A172 (cell line): ENCODE data around the gene BAHCC1. TPM values are rescaled to one million over a fixed set of nuclear protein-coding genes. Genes with fewer than 3 reads are reported as not detected.
"Not testable (repeated sequence)": the region's sequence is repeated elsewhere in the genome, so short reads cannot be mapped to it uniquely, and the experiment has no call there.

Source experiments
- DNase-seq: peaks from one replicate; pipeline ENCODE4 v3.0.0-alpha.2; 2015; ENCODE audit warnings: low spot score
- total RNA-seq: library from RNA; depleted of rRNA; stranded (reverse); fragments of >200 nt; shearing (Covaris generic); gene quantifications from 2 replicates; pipeline ENCODE4 v1.2.3, GENCODE V29; 2014; rRNA removed

The BAHCC1 gene
- 0.95 and 2.0 TPM in 2 replicates for total RNA-seq

GRCh38 chr17:81394921-81395599 lies at the start of gene BAHCC1:
Gene BAHCC1, plus strand, starts transcription at chr17:81395457. Its CDS starts 4,283 bp downstream, at chr17:81399740.
- DNase-seq = peak; percentile 94

DNA sequence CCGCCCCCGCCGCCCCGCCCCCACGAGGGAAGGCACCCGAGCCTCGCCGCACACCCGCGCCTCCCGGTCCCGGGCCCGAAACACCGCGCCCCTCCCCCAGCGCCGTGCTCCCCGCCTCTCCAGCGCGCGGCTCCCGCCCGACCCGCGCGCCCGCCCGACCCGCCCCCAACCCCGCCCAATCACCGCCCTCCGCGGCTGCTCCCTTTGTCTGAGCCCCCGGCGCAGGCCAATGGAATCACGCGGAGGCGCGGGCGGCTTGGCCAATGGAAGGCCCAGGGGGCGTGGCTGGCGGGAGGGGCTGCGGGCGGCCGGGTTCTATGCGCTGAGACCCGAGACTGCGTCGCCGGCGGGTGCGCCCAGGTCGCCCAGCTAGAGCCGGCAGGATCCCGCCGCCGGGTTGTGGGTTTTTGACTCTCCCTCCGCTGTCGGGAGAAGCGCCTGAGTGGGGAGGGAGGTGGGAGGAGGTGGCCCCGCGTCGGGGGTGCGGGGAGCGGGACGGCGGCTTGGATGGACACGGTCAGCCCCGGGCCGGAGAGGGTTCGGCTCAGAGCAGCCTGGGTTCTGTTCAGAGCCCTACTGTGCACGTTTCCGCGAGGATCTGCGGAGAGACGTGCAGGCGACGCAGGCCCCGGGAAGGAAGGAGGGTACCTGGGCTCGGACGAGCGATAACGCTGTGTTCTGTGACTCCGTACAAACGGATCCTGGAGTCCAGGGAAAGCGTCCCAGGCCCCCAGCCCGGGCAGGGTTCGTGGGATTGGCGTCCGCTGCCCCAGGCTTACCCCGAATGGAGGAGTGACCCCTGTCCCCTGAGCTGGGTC lies 49.0 kb upstream of the BAHCC1 start:
- DNase-seq = peak; percentile 82

DNA sequence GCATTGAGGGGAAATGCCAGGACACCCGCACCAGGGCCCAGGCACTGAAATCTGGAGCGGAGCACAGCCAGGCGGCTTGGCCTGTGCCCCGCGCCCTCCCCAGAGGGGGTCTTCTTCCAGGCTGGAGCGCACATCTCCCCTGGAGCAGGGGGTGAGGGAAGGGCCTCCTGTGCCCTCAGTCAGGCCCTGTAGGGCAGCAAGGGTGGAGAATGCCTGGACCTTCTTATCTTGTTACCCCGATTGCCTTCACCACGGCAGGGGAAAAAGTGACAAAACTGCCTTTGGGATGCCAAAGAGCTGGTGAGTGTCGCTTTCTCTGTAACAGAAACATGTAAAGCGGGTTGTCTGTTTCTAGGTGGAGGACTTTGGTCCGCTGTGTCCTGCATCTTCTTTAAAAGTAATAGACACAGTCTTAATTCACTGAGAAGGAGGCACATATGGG lies 48.3 kb upstream of the BAHCC1 start:
- no peak for DNase-seq

DNA sequence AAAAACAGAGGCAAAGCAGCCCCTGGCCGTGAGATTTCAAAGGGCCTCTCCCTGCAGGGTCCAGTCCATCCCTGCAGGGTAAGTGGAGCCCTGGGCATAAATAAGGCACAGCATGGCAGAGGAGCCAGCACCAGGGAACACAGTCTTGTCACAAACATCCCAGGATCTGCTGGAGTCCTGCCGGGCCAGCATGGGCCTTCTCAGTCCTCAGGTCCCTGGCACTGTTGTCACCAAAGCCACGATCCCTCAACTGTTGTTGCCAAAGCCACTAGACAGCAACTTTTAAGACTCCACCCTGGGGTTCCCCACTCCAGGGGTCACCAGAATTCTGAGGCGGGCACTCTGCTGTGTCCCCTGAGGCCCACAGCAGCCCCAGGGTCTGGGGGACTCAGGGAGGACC lies 47.8 kb upstream of the BAHCC1 start:
- no peak for DNase-seq

DNA sequence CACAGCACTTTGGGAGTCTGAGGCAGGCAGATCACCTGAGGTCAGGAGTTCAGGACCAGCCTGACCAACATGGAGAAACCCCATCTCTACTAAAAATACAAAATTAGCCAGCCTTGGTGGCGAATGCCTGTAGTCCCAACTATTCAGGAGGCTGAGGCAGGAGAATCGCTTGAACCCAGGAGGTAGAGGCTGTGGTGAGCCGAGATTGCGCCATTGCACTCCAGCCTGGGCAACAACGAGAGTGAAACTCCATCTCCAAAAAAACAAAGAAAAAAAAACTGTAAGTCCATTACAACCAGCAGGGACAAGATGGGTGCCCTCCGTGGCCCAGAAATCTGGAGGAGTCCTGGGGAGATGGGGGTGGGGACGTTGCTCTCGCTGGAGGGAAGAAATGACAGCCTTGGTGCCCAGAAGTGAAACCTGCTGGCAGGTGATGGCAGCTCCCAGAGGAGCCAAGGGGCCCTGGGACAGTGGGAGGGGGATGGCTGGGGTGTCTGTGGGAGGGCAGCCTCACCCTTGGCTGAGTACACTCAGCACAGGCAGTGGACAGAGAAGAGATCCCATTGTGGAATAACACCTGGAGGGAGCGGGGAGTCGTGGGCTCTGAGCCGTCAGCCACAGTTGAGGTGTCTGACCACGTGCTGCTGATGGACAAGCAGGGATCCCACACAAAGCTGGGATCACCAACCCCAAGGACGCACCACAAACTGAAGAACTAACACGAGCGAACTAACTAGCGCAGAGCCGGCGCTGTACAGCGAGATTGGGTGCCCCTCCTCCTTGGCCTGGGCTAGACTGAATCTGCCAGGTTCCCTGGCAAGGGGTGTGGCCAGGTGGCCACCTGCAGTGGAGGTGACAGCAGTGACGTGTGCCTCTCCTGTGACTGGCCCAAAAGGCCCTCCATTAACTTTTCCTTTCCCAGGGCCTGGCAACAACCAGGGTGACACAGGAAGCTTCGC lies 46.9 kb upstream of the BAHCC1 start:
- DNase-seq = no peak

GRCh38 chr17:81349397-81350319 lies 45.6 kb upstream of the BAHCC1 start:
- peak; percentile 34 for DNase-seq

- DNase-seq = no peak
These were observed 44.9 kb upstream of the BAHCC1 start for GRCh38 chr17:81350320-81350890.

DNA sequence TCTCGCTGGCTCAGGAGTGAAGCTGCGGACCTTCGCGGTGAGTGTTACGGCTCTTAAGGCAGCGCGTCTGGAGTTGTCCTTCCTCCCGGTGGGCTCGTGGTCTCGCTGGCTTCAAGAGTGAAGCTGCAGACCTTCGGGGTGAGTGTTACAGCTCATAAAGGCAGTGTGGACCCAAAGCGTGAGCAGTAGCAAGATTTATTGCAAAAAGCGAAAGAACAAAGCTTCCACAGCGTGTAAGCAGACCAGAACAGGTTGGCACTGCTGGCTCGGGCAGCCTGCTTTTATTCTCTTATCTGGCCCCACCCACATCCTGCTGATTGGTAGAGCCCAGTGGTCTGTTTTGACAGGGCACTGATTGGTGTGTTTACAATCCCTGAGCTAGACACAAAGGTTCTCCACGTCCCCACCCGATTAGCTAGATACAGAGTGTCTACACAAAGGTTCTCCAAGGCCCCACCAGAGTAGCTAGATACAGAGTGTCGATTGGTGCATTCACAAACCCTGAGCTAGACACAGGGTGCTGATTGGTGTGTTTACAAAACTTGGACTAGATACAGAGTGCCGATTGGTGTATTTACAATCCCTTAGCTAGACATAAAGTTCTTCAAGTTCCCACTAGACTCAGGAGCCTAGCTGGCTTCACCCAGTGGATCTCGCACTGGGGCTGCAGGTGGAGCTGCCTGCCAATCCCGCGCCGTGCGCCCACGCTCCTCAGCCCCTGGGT lies 43.8 kb upstream of the BAHCC1 start:
- DNase-seq = not testable (repeated sequence)

GRCh38 chr17:81352056-81352455 lies 43.2 kb upstream of the BAHCC1 start:
- DNase-seq = not testable (repeated sequence)

DNA sequence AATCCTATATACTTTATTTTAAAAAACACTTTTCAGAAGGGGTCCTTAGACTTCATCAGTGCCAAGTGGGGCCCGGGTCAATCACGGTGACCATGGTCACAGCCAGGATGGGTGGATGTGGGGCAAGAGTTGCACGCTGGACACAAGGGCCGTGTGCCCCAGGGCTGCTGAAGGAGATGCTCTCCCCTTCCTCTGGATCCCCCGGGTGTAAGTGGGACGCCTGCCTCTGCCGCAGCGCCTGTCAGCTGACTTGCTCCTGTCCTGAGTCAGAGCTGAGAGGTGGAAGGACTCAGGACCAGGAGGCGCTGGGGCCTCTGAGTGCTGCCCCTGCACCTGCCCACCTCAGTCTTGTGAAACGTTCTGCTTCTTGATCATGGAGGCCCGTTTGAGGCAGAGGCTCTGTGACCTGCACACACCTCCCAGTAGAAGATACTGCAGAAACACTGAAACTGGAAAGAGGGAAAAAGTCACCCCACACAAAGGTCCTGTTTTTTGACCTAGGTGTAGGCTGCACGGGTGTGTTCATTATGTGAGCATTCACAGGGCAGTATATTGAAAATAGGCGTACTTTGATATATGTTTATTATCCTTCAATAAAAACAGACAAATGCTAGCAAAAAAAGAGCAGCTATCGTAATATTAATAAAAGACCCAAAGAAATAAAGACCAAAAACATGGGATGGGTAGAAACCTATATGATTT lies 40.9 kb upstream of the BAHCC1 start:
- no peak for DNase-seq

GRCh38 chr17:81354954-81355347 lies 40.3 kb upstream of the BAHCC1 start:
- no peak for DNase-seq

DNA sequence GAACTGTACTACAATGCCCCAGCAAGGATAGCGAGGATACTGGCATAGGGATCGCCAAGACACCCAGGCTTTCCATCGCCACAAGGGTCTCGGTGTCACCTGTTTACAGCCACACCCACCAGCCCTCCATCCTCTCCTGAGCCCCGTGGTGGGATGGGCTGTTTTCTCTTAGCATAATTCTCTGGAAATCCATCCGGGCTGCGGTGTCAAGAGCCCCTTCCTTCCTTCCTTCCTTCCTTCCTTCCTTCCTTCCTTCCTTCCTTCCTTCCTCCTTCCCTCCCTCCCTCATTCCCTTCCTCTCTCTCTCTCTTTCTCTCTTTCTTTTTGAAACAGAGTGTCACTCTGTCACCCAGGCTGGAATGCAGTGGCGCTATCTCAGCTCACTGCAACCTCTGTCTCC lies 36.0 kb upstream of the BAHCC1 start:
- DNase-seq = no peak

DNA sequence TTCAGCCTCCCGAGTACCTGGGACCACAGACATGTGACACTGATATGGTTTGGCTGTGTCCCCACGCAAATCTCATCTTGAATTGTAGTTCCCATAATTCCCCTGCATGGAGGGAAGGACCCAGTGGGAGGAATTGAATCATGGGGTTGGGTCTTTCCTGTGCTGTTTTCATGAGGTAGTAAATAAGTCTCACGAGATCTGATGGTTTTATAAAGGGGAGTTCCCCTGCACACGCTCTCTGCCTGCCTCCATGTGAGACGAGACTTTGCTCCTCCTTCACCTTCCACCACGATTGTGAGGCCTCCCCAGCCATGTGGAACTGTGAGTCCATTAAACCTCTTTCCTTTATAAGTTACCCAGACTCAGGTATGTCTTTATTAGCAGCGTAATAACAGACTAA lies 33.3 kb upstream of the BAHCC1 start:
- DNase-seq = not testable (repeated sequence)

DNA sequence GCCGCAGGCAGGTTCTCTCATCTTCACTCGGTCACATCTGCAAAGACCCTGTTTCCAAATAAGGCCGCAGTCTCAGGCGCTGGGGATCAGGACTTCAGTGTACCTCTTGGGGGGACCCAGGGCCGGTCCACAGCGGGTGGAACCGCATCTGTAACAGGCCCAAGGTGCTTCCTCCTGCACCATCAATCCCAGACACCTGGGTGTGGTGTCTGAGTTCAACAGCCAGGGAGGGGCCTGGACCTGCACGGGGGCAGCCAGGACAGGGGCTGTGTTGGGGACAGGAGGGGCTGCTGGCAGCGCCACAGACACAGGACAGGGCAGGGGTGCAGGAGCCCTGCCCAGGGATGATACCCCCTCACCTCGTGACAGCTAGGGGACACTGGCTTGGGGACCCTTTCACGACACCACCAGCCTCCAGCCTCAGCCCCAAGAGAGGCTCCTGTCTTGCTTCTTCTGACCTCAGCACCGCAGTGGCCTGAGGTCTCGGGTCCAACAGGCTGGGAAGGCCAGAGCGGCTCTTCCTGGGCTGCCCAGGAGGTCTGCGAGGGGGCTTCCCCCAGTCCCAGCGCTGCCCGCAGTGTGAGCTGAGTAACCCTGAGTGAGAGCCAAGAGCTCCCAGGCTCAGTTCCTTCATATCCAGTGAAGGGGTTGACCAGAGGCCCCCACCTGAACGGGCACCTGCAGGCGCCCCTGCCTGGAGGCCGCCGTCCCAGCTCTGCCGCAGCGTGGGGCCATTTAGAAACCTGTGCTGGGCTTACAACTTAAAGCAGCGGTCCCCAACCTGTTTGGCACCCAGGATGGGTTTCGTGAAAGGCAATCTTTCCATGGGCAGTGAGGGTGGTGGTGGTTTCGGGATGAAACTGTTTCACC lies 30.7 kb upstream of the BAHCC1 start:
- DNase-seq = no peak

DNA sequence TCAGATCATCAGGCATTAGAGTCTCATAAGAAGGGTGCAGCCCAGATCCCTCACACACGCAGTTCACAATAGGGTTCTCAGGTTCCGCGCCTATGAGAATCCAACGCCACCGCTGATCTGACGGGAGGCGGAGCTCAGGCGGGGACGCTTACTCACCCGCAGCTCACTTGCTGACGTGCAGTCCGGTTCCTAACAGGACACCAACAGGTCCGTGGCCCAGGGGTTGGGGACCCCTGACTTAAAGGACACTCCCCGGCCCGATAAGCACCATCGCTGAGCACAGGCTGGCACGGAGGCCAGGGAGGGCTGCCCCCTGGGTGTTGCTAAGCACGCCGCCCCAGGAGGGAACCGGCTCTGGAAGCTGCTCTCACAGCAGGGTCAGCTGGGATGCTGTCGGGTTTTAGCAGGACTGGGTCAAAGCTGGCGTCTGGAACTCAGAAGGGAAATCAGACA lies 30.1 kb upstream of the BAHCC1 start:
- no peak for DNase-seq

DNA sequence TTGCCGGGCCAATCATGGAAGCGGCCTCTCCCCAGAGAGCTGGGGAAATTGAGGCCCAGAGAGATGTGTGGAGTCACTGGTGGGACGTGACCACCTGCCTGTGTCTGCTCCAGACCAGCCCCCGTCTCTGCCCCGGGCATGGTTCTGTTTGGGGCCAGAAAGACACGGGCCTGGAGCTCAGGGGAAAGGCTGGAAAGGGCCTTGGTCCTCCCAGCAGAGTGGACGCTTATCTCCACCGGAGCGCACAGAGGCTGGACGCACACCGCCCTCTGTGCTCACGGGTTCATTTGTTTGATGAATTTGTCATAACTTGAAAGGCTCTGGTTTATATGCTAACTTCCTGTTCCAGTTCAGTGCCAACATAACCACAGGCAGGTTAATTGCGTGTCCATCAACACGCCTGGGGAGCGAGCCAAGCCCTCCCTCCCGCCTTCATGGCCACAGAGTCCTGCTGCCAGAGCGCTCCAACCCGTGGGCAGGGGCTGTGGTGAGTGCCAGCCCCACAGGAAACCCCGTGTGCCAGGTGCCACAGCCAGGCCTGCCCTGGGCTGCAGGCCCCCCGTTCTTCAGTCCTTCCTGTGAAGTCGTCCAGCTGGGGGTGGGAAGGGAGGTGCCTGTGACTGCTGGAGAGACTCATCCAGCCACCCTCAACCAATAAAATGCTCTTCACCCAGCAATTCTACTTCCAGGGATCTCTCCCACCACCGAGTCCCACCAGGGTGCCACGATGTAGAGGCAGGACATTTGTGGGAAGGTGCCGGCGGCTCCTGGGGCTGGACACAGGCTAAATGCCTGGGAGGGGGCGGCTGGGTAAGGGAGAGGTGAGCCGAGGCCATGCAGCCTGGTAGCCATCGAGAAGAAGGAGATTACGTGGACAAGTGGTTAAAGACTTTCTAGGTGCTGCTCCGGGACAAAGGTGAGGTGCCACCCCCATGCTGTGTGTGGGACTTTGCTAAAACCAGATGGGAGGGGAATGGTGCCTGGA lies 29.4 kb upstream of the BAHCC1 start:
- peak; percentile 94 for DNase-seq

DNA sequence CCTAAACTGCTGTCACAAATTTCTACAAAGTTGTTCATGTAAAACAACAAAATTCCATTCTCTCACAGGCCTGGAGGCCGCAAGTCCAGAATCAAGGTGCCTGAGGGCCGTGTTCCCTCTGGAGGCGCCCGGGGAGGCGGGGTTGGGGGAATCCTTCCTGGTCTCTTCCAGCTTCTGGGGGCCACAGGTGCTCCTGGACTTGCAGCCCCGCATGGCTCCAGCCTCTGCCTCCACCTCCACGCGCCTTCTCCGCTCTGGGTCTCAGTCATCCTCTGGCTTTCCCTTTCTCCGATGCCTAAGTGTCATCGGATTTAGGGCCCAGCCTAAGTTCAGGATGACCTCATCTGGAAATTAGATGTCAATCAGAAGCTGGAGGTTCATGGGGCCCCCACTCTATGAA lies 28.6 kb upstream of the BAHCC1 start:
- no peak for DNase-seq
